Testis (tissue), 3 donors: ENCODE data around the gene ESRRA. TPM values are rescaled to one million over a fixed set of nuclear protein-coding genes. Genes with fewer than 3 reads are reported as not detected.

Experiments used
- DNase-seq: peaks from one replicate; pipeline ENCODE4 v3.0.0-alpha.2; 2019
- H3K27ac ChIP-seq, 2 donors: fragments of 200-600 bp; sonication (generic); one replicate each; pipeline ENCODE4 v1.5.1; 2019
- H3K27me3 ChIP-seq: fragments of 200-600 bp; sonication (generic); one replicate; pipeline ENCODE4 v1.5.1; 2019
- H3K36me3 ChIP-seq: fragments of 200-600 bp; sonication (generic); one replicate; pipeline ENCODE4 v1.5.1; 2017; ENCODE audit warnings: low read depth; ENCODE audit errors: missing control alignments
- H3K4me1 ChIP-seq: fragments of 200-600 bp; sonication (generic); one replicate; pipeline ENCODE4 v1.5.1; 2019
- H3K4me3 ChIP-seq, 2 donors: fragments of 200-600 bp; sonication (generic); one replicate each; pipeline ENCODE4 v1.5.1; 2017 to 2019
- H3K9me3 ChIP-seq: fragments of 200-600 bp; sonication (generic); one replicate; pipeline ENCODE4 v1.5.1; 2017
- CTCF ChIP-seq, 3 experiments: fragments of 450-650 bp in 2 of 3; fragments of 200-600 bp in 1 of 3; sonication (generic) in 1 of 3; IDR thresholded peaks; one replicate each; pipeline ENCODE4 v1.5.1; 2016 to 2019; ENCODE audit warnings: antibody characterized with exemption in 3 of 3, mild to moderate bottlenecking in 2 of 3, moderate library complexity in 1 of 3
- POLR2A ChIP-seq: fragments of 450-650 bp; IDR thresholded peaks from one replicate; pipeline ENCODE4 v1.6.1; 2017; ENCODE audit warnings: antibody characterized with exemption, mild to moderate bottlenecking, moderate library complexity
- WGBS, 2 donors: methylation state at CpG; one replicate each; pipeline ENCODE4 v1.1.5; 2018; 5-methylcytosine and 5-hydroxymethylcytosine counted together
- intact Hi-C: fragments of 100-400 bp; cut with DNase I; formaldehyde crosslinking; loops from one replicate; pipeline ENCODE4 v1.15.1; 2023; ENCODE audit warnings: low total_unique reads
- polyA plus RNA-seq: library from polyadenylated mRNA; stranded (reverse); fragments of 350-450 nt; fragmentation: Illumina TruSeq; extraction: RNeasy Lipid Tissue Mini Kit (QIAGEN cat#74804); gene quantifications from one replicate; pipeline ENCODE4 v1.2.3, GENCODE V29; 2014; ENCODE audit warnings: low read depth, low replicate concordance; ENCODE audit not compliant: insufficient read depth
- total RNA-seq, 2 donors: library from RNA; depleted of rRNA; stranded (reverse); fragments of >200 nt; gene quantifications; one replicate each; pipeline ENCODE4 v1.2.3, GENCODE V29; 2016

Gene ESRRA
- total and polyA plus RNA-seq, 3 donors from 2014 or later = 13.7 to 22.0 (median 19.3) TPM

GRCh38 chr11:64338716-64339115 is 33.4 kb downstream of the ESRRA start:
- no peak for DNase-seq
- H3K36me3 ChIP-seq = no peaks in the 10 kb centered on the region
- H3K4me1 ChIP-seq = peaks cover 12% of the 10 kb centered on the region
- H3K9me3 ChIP-seq = no peaks in the 10 kb centered on the region
- intact Hi-C loops = no loop called here
- H3K27me3 ChIP-seq = no peaks in the 10 kb centered on the region
- TF ChIP-seq CTCF (IDR thresholded peaks at IDR 0.05) (no peak), POLR2A (no peak)
- WGBS, 2 donors = 86 to 91% methylated on average over 8 of the region's 8 CpGs
- no peak overlapping the region for H3K4me3 ChIP-seq
- H3K27ac ChIP-seq = no peak overlapping the region

GRCh38 chr11:64339286-64339685 is 34.0 kb downstream of the ESRRA start:
- H3K27me3 ChIP-seq = no peaks in the 10 kb centered on the region
- H3K4me1 ChIP-seq = peaks cover 12% of the 10 kb centered on the region
- no peaks in the 10 kb centered on the region for H3K9me3 ChIP-seq
- DNase-seq = no peak
- WGBS, 2 donors = 66 to 70% methylated on average over 4 of the region's 4 CpGs
- no peaks in the 10 kb centered on the region for H3K36me3 ChIP-seq
- TF ChIP-seq POLR2A (no peak), CTCF (IDR thresholded peaks at IDR 0.05) (no peak)
- intact Hi-C loops = no loop called here
- no peak overlapping the region for H3K27ac ChIP-seq
- no peak overlapping the region for H3K4me3 ChIP-seq

- Histone ChIP-seq H3K27me3 (no peaks in the 10 kb centered on the region), H3K4me1 (peaks cover 12% of the 10 kb centered on the region), H3K36me3 (no peaks in the 10 kb centered on the region), H3K9me3 (no peaks in the 10 kb centered on the region), H3K27ac (no peak within 1 kb of the TSS), H3K4me3 (peak within 1 kb of the TSS in 1 of 2 donors; percentile 18)
- intact Hi-C loops = no loop called here
- WGBS, 2 donors = 67 to 74% methylated on average over 10 to 14 of the region's 16 CpGs
- TF ChIP-seq POLR2A (no peak), CTCF (IDR thresholded peaks at IDR 0.05) (no peak)
- no peak for DNase-seq
Observed at GRCh38 chr11:64339754-64340408, 34.6 kb downstream of the ESRRA start, which contains the start of gene CCDC88B. Gene CCDC88B (plus strand): TSS chr11:64340204. CDS start chr11:64340267, 63 bp downstream.

GRCh38 chr11:64340671-64341335 is 35.5 kb downstream of the ESRRA start:
- H3K4me3 ChIP-seq = peak overlapping the region in 1 of 2 donors; percentile 18
- no peak for TF ChIP-seq POLR2A
- no peak for TF ChIP-seq CTCF (IDR thresholded peaks at IDR 0.05)
- no peaks in the 10 kb centered on the region for H3K36me3 ChIP-seq
- intact Hi-C loops = no loop called here
- no peaks in the 10 kb centered on the region for H3K9me3 ChIP-seq
- H3K27me3 ChIP-seq = no peaks in the 10 kb centered on the region
- H3K27ac ChIP-seq = no peak overlapping the region
- DNase-seq = peak; percentile 65
- H3K4me1 ChIP-seq = peaks cover 12% of the 10 kb centered on the region
- 50 to 57% methylated on average over 9 to 33 of the region's 33 CpGs for WGBS, 2 donors
